Activated CD8-positive, alpha-beta memory T cell treated with anti-CD3 and anti-CD28 coated beads for 48 hours (primary cell): ENCODE measurements around the gene MZT2A.
"Not testable (repeated sequence)": the region's sequence is repeated elsewhere in the genome, so short reads cannot be mapped to it uniquely, and the experiment has no call there.

Experiments used
- DNase-seq, 3 experiments: peaks; one replicate each; pipeline ENCODE4 v3.0.0-alpha.2; 2020; ENCODE audit warnings: low read depth in 2 of 3, low spot score in 2 of 3

Gene MZT2A

DNA sequence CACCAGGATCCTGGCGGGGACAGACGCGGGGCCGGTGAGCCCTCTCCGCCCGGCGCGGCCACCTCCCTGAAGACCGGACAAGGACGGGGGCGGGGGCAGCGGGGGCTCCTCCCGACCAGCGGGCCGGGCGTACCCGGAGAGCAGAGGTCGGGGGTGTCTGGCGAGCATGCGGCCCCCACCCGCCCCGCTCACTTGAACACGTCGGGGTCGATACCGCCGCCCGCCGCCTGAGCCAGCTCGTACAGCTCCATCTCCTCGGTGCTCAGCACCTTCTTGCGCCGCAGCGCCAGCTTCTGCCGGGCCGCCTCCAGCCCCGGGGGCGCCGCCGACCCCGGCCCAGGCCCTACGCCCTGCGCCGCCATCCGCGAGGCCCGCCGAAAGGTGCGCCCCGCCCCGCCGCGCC, at the start of gene MZT2A:
TSS of gene MZT2A (minus strand) at position 383 of the 403 bp plus-strand sequence. CDS start at position 362, 21 bp downstream.
- DNase-seq = not testable (repeated sequence)

DNA sequence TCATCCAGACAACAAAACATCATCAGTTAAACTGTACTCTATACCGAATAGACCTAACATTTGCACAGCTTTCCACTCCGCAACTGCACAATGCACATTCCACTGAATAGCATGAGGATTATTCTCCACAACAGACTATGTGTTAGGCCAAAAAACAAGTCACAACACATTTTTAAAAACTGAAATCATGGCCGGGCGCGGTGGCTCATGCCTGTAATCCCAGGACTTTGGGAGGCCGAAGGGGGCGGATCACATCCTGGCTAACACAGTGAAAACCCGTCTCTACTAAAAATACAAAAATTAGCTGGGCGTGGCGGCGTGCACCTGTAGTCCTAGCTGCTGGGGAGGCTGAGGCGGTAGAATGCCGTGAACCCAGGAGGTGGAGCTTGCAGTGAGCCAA, 46.7 kb upstream of the MZT2A start:
- DNase-seq = not testable (repeated sequence)

- not testable (repeated sequence) for DNase-seq
Measured at GRCh38 chr2:131536841-131537240, 44.6 kb upstream of the MZT2A start.

- not testable (repeated sequence) for DNase-seq
Measured at GRCh38 chr2:131535951-131536826, 44.0 kb upstream of the MZT2A start.

DNA sequence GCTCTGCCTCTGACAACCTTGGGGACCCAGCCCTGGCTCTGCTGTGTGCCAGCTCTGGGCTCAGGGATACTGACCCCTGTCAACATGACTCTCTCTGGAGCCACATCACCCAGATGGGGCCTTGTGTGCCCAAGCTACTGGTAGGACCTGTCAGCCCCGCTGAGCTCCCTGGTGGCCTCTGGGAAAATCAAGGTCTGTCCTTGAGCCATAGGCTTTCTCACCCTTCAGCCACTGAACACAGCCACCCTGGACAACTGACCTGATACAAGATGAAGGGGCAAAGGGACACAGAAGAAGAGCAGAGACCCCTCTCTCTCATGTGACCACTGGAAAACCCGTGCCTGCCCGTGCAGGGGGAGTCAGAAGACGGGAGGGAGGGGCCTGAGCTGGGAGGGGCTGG, 43.3 kb upstream of the MZT2A start:
- DNase-seq = no peak

DNA sequence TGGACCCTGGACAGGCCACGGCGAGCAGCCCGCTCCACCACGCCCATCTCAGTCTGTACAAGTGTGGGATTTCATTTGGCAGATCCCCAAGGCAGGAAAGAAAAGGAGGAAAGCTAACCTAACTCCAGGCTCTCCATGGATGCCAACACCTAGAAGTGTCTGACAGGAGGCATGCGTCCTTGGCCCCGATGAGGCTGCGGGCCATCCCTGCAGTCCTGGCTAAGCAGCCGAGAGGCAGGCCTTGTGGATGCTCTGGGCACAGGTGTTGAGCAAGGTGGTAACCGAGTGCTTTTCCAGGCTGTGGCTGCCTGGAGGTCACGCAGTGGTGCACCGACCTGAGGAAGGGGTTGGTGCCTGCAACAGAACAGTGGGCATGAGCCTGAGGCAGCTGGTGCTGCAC, 42.8 kb upstream of the MZT2A start:
- DNase-seq = not testable (repeated sequence)

GRCh38 chr2:131534317-131534672, 42.1 kb upstream of the MZT2A start:
- not testable (repeated sequence) for DNase-seq

GRCh38 chr2:131533609-131534316, 41.6 kb upstream of the MZT2A start:
- DNase-seq = not testable (repeated sequence)

GRCh38 chr2:131532723-131533608, 40.8 kb upstream of the MZT2A start:
- DNase-seq = not testable (repeated sequence)

DNA sequence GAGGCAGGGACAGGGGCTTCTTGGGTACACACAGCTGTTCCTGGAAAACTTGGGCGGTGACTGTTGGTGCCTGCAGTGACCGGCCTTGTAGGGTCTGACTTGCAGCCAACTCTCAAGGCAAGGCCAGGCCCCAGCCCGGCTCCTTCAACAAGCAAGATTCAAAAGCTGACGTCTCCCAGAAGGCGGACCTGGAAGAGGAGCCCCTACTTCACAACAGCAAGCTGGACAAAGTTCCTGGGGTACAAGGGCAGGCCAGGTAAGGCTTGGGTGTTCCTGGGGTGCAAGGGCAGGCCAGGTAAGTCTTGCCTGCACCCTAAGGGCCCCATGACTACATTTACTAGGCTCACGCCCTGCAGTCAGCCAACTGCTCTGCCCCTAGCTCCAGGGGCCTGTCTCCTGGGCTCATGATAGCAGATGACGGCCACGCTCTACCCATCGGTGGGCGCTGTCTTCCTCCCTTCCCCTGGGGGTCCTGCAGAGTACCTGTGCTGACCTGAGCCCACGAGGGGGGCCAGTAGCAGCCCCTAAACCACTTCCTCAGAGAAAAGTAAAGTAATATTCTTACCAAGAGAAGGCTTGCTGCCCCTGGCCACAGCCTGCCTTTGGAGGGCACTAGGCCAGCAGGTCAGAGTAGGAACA, 39.5 kb upstream of the MZT2A start:
- not testable (repeated sequence) for DNase-seq

GRCh38 chr2:131530626-131531344, 38.6 kb upstream of the MZT2A start:
- not testable (repeated sequence) for DNase-seq

DNA sequence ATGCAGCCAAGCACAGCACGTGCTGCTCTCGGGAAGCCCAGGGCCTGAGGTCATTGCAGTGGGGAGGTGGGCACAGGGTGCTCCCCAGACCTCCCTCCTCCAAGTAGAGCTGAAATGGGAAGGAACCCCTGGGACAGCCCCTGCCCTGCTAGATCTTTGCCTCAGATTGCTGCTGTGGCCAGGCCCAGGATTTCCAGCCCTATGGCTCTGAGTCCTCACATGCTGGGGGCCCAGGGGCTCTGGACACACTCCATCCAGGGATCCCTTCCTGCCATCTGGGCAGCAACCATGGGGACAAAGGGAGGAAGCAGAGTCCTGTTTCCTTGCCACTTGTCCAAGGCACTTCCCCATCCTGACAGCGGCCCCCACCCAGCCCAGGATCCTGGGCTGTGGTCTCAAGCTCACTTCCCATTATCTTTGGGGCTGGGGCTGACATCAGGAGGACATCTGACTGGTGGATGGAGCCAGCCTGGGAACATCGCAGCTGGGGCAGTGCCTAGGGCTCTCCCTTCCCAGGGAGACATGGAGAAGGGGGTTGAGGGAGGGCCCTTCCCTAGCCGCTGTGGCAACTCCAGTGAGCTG, 37.8 kb upstream of the MZT2A start:
- not testable (repeated sequence) for DNase-seq

- DNase-seq = not testable (repeated sequence)
Measured at GRCh38 chr2:131528981-131529863, 37.0 kb upstream of the MZT2A start.

GRCh38 chr2:131527131-131528001, 35.2 kb upstream of the MZT2A start, which contains the start of gene CCDC74A:
TSS of gene CCDC74A (plus strand) at chr2:131527888. CDS start at chr2:131527971, 83 bp downstream.
- peak; percentile 29 to 74 (median 41) for DNase-seq

GRCh38 chr2:131525256-131525655, 33.1 kb upstream of the MZT2A start:
- not testable (repeated sequence) for DNase-seq

- no peak for DNase-seq
Measured at GRCh38 chr2:131521961-131522781, 30.0 kb upstream of the MZT2A start.

DNA sequence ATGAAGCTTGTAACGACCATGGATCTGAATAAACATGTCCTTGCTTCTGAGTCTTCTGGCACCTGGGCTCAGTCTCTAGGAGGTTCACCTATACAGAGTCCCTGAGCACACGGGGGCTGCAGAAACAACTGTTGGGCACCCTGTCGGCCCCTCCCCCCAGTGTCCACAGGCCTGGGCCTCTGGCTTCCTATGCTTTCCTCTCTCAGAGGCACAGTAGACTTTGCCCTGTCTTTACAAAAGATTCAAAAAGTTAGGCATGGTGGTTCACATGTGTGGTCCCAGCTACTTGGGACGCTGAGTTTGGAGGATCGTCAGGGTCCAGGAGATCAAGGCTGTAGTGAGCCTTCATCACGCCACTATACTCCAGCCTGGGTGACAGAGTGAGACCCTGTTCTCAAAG, 29.3 kb upstream of the MZT2A start:
- not testable (repeated sequence) for DNase-seq
